DMS79 treated with DMSO at 0.1 percent for 48 hours (cell line): Measurements from ENCODE around the gene WDR72.
A peak's percentile ranks its signal among the peaks of the same experiment; 100 is the strongest.
"Not testable (repeated sequence)": the region's sequence is repeated elsewhere in the genome, so short reads cannot be mapped to it uniquely, and the experiment has no call there.

Experiments used
- DNase-seq: peaks from one replicate; lab custom pipeline; 2025; lab: John Stamatoyannopoulos, UW

Gene WDR72

GRCh38 chr15:53759411-53759931 lies at the start of gene WDR72:
TSS of gene WDR72 (minus strand) at chr15:53759663. CDS start at chr15:53733149, 26,514 bp downstream.
- peak; percentile 13 for DNase-seq

DNA sequence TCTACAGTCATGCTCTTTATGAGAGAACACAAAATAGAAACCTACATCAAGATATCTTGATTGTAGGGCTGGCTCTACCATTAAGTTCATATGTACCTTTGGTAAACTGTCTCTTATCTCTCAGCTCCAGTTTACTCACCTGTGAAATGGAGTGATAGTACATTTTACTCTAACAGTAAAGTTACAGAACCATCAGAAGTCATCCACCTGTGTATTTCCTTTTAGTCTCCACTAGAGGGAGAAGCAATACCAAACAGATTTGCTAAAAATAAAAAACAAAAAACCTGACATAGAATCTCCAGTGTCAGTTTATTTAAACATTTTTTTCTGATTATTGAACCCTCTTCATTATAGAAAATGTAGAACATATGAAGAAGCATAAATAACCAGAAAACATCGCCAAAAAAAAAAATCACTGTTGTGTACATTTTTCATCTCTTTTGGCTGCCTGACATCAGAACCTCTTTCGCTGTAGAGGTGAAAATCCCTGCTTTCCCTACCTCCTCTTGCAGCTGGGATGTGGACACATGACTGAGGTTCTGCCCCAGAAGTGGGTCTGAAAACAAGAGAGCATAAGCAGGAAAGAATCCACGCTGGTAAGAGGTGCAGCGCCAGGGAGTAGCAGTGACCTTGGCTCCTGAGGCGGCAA lies 48.7 kb upstream of the WDR72 start:
- peak; percentile 11 for DNase-seq

GRCh38 chr15:53807501-53807900 lies 48.0 kb upstream of the WDR72 start:
- no peak for DNase-seq

DNA sequence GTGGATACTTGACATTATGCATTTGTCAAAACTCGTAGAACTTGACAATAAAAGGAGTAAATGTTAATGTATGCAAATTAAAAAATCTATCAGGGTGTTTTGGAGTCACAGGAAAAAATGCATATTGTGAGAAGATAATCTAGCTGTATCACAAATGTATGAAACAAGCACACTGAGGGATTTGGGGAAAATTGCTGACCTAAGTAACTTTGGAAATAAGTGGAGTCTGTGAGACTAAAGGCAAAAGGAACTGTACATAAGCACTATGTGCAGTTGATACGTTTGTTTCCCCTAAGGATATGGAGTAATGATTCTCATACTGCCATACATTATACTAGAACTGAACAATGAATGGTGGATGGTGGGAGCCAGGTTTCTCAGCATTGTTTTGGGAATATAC lies 43.2 kb upstream of the WDR72 start:
- no peak for DNase-seq

GRCh38 chr15:53791581-53791980 lies 32.1 kb upstream of the WDR72 start:
- no peak for DNase-seq

GRCh38 chr15:53789654-53790375 lies 30.4 kb upstream of the WDR72 start:
- DNase-seq: no peak

DNA sequence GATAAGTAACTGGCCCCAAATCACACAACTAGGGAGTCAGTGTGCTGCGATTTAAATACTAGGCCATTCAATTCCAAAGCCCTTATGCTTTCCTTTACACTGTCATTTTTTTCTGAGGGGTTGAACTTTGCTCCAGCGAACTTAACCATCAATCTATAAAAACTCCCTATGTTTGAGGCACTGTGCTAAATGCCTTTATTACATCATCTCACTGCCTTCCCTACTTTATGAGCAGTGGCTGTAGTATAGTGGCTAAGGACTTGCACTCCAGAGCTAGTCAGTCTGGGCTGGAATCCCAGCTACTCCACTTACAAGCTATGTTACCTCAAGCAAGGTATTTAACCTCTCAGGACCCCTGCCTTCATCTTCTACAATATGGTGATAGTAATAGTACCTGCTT lies 26.9 kb upstream of the WDR72 start:
- no peak for DNase-seq

GRCh38 chr15:53785241-53785640 lies 25.8 kb upstream of the WDR72 start:
- DNase-seq: not testable (repeated sequence)

DNA sequence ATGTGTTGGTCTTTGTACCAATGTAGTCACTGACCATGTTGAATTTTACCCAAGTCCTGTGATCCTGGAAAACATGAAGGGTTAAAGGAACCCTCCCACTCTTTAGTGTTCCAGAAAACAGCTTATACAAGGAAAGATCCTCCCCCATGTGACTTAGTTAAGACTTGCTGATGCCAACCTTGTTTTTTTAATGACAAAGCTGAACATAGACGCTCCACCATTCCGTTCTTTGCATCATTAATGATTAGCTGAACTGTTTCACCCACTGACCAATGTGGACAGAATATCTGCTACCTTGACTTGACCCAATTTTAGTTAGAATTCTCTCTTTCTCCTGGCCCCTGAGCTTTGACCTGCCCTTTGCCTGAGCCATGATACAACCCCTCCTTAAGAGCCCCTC lies 3.5 kb upstream of the WDR72 start:
- no peak for DNase-seq

- peak; percentile 63 for DNase-seq
Measured at GRCh38 chr15:53758412-53758811, 1.1 kb downstream of the WDR72 start.

DNA sequence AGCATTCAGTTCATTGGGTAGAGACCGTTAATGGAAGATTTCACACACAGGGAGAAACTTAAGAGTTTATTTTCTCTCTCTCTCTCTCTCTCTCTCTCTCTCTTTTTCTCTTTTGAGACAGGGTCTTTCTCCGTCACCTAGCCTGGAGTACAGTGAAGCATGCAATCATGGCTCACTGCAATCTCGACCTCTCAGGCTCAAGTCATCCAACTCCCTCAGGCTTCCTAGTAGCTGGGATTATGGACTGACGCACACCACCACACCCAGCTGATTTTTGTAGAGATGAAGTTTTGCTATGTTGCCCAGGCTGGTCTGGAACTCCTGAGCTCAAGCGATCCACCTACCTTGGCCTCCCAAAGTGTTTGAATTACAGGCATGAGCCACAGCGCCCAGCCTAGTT lies 1.6 kb downstream of the WDR72 start:
- no peak for DNase-seq

GRCh38 chr15:53753813-53754212 lies 5.7 kb downstream of the WDR72 start:
- DNase-seq: no peak

GRCh38 chr15:53752406-53752805 lies 7.1 kb downstream of the WDR72 start:
- DNase-seq: no peak

GRCh38 chr15:53747501-53748068 lies 11.9 kb downstream of the WDR72 start:
- no peak for DNase-seq

DNA sequence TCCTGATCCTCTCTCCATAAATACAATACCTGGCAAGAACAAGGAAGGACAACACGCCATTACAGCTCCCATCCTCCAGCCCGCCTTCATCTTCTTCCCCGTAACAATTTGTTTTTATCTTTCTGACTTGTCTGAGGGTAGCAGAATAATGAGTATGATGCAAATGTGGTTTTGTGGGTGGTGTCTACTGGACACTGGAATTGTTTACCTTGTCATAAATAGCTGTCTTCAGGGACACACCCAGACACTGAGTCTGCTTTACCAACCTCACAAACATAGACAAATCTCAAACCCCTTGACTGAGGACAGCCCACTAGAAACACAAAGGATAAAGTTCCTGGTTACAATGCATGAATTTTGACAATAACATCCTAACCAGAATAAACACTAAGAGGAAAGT lies 13.4 kb downstream of the WDR72 start:
- DNase-seq: no peak

DNA sequence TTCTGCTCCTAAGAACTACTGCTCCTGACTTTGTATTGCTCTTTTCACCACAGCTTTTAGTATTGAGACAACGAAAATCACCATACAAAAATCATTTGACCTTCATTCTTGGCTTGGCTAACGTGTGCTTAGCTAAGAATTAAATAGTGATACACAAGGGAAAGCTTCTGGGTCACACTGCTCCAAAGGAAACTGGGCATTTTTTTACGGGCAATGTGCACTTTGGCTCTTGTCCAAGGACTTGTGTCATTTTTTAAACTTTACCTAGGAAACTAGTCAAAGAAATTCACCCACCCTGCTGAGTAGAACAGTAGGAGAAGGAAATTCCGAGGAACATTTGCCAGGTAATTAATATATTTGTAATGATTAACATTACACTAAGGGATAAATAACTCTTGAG lies 19.8 kb downstream of the WDR72 start:
- DNase-seq: no peak

- no peak for DNase-seq
Measured at GRCh38 chr15:53739187-53739586, 20.3 kb downstream of the WDR72 start.

GRCh38 chr15:53721334-53722087 lies 38.0 kb downstream of the WDR72 start:
- no peak for DNase-seq

GRCh38 chr15:53716909-53717876 lies 42.3 kb downstream of the WDR72 start:
- DNase-seq: peak; percentile 18

DNA sequence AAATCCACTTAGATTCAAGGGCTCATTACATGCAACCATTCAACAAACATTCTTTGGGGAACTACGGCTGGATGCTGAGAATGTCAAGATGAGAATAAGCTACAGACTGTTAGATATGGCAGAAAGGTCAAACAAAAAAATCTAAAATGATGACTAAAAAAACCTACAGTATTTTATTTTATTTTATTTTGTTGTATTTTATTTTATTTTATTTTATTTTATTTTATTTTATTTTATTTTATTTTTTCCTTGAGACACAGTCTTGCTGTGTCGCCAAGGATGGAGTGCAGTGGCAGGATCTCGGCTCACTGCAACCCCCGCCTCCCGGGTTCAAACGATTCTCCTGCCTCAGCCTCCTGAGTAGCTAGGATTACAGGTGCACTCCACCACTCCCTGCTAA lies 46.2 kb downstream of the WDR72 start:
- no peak for DNase-seq

DNA sequence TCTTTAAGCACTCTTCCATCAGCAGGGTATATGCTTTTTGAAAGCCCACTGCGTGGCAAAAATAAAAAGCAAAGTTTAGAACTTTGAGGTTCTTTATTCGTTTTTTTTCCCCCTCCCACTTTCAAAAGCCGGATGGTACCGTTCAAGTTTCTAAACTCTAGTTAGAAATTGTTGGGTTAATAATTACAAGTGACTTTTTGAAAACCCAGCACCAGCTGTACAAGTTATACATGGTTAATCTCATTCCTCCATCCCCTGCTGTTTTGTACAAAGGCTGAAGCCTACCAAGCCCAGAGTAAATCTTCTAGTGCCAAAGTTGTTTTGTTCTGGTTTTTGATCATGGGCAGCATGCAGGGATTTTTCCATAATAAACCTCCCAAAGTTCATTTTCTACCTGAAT lies 48.6 kb downstream of the WDR72 start:
- DNase-seq: no peak
